ENCODE results near the gene LRFN3.

- no peak for TF ChIP-seq CTCF (IDR thresholded peaks at IDR 0.05 in 8 of 11, conservative IDR thresholded peaks at IDR 0.05 in 3 of 11)
- TF ChIP-seq POLR2A (IDR thresholded peaks at IDR 0.05) = no peak
Measured at GRCh38 chr19:35904311-35905068, 31.7 kb upstream of the LRFN3 start.
